ENCODE measurements around the gene YPEL5.
"Not testable (repeated sequence)": the region's sequence is repeated elsewhere in the genome, so short reads cannot be mapped to it uniquely, and the experiment has no call there.

YPEL5 gene

DNA sequence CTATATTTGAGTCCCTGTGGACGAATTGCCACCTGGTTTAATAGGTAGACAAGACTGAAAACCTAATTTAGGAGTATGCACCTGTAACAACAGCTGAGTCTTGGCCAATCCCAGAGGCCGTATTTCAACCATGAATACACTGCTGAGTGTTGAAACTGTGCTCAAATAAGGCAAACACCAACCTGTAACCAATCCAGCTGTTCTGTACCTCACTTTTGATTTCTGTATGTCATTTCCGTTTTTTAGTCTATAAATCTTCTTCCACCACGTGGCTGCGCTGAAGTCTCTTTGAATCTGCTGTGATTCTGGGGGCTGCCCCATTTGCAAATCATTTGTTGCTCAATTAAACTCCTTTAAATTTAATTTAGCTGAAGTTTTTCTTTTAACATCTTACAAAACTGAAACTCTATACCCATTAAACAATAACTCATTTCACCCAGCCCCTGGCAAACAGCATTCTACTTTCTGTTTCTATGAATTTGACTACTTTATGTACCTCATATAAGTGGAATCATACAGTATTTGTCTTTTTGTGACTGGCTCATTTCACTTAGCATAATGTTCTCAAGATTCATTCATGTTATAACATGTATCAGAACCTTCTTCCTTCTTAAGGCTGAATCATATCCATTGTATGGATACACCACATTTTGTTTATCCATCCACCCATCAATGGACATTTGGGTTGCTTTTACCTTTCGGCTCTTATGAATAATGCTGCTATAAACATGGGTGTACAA, 7.5 kb upstream of the YPEL5 start:
- DNase-seq (ENCODE audit: low spot score) = no peak

DNA sequence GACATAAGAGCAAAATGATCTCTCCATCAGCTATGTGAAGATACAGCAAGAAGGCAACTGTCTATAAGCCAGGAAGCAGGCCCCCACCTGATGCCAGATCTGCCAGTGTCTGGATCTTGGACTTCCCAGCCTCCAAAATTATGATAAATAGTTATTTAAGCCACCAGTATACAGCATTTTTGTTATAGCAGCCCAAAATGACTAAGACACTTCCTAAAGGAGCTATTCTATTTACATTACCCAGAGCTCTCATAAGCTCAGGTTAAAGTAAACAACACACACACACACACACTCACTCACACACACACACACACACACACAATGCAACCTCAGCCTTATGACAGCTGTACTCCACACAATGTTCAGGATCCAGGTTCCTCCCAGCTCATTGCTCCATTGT, 5.7 kb upstream of the YPEL5 start:
- no peak for DNase-seq (ENCODE audit: low spot score)

DNA sequence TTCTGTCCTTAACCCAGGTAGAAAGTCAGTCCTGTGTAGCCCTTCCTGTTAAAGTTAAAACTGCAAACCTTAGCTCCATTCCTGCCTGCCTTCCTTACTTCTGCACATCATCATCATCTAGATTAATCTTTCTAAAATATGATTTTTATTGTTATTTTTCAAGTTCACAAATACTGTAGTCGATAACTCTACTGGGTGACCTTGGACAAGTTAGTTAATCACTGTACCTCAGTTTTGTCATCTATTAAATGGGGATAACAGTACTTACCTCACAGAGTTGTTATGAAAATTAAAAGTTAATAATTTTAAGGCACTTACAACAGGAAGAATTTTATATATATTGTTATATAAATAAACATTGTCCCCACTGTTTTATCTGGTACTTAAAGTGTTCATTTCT, 2.5 kb upstream of the YPEL5 start:
- no peak for DNase-seq (ENCODE audit: low spot score)

DNA sequence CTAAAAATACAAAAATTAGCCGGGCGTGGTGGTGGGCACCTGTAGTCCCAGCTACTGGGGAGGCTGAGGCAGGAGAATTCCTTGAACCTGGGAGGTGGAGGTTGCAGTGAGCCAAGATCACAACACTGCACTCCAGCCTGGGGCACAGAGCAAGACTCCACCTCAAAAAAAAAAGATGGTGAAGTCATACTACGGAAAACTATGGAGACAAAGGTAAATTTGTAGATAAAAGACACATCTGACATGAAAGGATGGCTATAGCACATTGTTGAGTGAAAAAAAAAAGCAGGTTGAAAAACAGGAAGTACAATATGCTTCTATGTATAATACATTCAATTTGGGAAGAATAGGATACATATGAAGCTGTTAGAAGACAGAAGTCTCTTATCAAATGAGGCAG, 1.9 kb upstream of the YPEL5 start:
- DNase-seq (ENCODE audit: low spot score) = not testable (repeated sequence)

DNA sequence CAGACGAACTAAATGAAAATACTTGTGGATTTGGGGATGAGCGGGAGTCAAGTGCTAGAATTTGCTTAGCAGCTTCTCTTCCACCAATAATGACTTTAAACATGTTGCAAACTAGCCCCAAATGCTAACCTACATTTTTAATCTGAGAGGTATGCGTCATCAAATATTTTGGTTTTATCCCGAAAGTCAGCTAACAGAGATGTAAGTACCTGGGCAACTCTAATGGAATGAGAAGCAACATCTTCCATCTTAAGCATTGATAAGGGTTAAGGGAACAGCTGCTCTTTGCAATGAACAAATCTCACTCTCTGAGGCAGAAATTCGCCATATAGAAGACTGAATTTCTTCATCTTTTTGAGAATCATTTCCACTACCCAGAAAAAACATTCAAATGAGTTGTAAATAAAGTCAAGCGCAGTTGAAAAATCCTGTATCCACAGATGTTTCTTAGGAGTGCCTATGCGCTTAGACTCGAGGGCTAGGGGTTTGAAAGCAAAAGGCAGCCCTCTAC, 926 bp upstream of the YPEL5 start:
- no peak for DNase-seq (ENCODE audit: low spot score)

DNA sequence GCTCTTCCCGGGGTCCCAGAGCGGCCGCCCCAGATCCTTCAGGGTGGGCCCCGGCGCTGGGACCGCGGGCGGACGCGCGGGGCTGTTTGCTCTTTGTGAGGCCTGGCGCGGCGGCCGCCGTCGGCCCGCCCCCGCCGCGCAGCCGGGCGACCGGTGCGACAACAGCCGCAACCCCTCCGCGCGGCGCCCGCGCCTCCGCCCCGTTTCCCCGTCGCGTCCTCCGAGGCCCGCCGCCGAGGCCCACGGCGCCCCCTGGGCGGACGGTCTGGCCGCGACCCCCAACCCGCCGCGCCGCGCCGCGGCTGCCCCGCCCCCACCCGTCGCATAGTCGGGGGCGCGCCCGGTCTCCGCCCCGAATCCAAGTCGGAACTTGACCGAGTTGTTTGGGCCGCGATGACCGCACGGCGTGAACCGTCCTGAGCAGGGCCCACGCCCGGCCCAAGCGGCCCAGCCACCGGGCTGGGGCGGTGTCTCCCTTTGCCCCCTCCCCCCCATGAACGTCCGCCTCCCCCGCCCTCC, 448 bp downstream of the YPEL5 start:
- no peak for DNase-seq (ENCODE audit: low spot score)

DNA sequence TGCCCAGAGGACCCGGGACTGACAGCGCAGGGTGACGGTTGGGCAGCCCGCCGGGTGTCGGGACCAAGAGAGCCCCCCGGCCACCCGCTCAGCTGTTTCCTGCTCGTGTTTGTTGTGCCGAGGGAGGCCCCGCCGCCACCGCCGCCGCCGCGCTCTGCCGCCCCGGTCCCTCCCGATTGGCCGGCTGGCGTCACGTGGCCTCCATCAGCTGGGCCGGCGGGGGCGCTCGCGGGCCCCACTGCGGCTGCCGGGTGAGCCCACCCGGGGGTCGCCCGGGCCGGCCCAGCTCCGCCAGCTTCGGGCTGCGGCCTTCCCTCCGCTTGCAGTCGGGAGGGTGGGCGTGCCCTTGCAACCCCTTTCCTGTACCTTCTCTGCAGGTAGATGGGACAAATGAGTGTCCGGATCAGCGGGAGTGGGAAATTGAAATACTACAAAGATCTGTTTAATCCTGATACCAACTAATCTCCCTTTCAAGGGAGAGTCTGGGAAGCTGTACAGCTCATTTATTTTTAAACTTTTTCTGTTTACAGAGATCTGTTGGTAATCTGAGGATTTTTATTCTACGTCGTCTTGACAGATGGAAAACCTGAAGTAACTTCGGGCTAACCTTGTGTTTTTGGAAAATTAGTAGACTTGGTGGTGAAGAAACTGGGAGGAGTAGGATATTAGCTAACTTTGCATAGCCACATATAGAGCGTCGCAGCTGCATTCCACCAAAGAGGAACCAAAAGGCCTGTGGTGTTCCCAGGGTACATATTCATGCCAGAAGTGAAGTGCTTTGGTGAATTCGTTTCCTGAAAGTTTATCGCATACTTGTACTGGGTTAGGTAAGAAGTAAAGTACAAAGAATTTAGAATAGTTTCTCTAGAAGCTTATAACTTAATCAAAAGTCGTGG, 1.2 kb downstream of the YPEL5 start:
- DNase-seq (ENCODE audit: low spot score) = peak; percentile 88

DNA sequence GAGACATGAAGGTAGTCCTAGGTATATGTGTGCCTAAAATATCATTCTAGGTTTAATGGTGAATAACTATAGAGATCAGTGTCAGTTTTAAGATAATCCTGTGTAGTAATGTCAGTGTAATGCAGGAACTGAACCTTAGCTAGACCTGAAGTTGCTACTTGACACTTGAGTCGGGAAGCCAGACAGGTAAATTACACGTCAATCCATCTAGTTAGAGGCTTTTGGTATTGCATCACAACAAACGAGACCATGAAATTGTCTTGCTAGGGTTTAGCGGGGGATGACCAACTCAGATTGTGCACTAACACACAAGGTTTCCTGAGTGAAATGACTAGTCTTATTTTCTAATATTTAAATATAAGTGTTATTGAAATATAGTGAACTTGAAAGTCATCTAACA, 2.0 kb downstream of the YPEL5 start:
- DNase-seq (ENCODE audit: low spot score) = no peak

DNA sequence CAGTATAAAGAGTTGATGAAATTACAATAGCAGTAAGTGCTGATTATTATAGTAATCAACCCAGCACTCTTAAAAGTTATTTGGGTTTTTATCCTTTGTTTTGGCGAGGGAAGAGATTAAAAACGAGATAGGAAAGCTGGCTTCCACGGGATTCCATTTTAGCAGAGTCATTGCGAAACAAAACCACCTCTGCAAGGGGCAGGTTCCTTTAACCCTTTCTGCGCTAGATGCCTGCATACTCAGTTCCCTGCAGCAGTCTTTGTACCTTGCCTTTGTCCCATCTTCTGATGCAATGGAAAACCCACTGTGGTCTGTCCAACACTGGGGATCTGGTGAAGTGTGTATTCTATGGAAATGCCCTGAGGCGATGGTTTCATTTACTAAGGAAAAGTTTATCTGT, 2.7 kb downstream of the YPEL5 start:
- no peak for DNase-seq (ENCODE audit: low spot score)

DNA sequence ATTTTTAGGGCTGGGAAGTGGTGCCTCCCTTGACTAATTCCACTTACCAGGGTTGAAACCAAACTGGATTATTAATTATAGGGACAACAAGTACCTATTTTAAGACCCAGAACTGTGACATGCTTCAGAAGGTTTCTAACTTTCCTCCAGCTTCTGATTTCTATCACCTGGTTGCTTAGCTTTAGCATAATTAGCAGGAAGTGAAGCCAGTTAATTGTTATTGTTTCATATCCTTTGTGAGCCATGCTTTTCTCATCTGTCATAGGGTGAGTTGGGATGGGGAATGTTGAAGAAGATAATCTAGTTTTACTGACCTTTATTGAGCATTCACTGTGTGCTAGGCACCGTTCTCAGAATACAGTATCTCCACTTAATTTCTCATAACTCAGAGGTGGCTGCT, 3.2 kb downstream of the YPEL5 start:
- DNase-seq (ENCODE audit: low spot score) = no peak

DNA sequence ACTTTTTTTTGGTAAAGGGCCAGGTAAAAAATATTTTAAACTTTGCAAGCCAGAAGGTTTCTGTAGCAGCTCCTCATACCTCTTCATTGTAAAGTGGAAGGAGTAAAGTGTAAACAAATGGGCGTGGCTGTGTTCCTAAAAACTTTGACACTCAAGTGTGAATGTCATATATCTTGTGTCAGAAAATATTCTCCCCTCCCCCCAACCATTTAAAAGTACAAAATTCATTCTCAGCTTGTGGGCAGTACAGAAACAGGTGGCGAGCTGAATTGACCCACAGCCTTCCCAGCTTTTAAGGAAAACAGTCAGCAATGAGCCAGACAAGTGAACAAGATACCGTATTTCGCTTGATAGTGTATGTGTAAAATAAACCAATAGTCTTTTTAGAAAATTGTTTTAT, 4.0 kb downstream of the YPEL5 start:
- no peak for DNase-seq (ENCODE audit: low spot score)

DNA sequence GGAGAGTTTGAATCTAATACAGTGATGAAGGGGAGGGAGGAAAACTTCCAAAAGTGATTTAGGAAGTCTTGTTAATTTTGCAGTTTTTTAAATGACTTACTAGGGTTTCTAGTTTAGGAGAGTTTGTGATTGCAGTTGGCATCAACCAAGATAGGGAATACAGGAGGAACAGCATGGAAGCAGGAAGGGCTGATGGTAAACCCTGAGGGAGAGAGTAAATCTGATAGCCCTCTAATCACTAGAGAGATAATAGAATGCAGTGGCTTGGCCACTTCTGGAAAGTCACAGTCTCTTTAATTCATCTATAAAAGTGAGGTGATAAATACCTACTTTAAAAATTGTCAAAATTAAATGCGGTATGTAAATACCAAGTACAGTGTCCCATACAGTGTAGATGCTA, 5.6 kb downstream of the YPEL5 start:
- DNase-seq (ENCODE audit: low spot score) = no peak

DNA sequence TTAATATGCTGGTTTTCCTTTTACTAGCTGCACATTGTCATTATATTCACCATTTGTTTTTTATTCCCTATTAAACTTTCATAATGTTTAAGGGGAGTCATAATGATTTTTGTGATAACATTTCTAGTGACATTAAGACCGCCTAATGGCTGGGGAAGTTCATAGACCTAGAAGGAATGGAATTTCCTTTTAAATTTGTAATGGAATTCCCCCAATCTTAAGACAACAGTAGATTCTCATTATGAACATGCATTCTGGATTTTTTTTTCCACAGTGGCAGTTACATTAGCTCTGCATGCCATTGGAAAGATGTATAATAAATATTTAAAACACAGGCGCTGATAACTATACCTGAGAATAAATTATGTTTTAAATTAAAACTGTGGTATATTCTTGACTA, 8.4 kb downstream of the YPEL5 start:
- no peak for DNase-seq (ENCODE audit: low spot score)

DNA sequence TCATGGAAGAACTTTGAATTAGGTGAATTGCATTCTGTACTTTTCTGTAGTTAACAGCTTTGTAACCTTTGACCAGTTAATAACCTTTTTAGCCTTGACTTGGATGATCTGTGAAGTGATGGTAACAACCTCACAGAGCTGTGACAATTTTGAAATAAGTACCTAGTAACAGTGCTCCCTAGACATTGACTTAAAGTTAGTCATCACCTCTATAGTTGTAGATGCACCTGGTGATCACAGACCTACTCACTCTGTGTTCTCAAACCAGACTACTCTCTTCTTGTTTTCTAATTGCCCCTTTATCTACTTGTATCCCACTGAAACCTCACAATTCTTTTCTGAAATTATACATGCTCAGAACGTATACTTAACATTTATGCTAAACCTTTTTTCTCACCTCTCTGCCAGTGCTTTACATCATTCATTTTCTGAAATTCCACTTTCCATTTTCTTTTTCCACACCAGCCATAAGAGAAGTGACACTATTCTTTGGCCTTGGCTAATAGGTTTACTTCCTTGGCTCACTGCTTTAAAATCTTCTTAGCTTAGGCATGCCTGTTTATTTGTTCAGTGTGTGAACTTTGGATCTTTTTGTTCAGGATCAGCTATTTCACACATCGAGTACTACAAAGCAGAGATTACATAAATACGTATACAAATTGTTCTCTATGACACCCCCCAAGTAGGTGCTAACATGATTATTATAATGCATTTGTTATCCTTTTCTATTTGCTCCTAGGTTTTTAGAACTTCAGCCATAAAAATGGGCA, 9.3 kb downstream of the YPEL5 start:
- DNase-seq (ENCODE audit: low spot score) = no peak

DNA sequence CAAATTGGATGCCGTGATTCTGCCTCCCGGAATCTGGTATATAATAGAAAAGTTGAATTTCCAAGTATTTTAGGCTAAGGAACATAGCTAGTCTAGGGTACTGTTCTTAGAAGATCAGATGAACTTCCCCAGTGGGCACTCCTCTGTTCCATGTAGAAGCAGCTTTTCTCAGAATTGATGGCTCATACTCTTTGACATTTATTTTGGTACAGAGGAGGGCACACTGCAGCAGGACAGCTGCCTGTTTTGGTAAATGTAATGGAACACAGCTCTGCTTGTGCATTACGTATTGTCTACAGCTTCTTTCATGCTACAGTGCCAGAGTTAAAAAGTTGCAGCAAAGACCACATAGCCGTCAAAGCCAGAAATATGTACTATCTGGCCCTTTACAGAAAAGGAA, 10.8 kb downstream of the YPEL5 start:
- DNase-seq (ENCODE audit: low spot score) = no peak

DNA sequence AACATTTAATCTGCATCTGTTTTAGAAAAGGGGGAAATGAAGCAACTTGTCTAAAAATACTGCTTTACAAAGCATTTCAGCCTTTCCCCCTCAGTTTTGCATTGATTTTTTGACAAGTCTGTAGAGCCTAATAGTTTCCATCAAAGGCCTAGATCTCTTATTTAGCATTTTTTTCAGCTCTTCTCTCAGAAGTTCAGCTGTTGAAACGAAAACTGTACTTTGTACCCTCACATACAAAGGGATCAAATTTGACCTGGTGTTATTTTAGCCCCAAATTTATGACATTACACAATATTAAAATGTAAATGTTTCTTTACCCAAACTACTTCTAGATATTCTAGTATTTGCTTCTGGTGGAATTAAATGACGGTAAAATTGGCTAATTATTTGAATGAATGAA, 13.0 kb downstream of the YPEL5 start:
- no peak for DNase-seq (ENCODE audit: low spot score)

DNA sequence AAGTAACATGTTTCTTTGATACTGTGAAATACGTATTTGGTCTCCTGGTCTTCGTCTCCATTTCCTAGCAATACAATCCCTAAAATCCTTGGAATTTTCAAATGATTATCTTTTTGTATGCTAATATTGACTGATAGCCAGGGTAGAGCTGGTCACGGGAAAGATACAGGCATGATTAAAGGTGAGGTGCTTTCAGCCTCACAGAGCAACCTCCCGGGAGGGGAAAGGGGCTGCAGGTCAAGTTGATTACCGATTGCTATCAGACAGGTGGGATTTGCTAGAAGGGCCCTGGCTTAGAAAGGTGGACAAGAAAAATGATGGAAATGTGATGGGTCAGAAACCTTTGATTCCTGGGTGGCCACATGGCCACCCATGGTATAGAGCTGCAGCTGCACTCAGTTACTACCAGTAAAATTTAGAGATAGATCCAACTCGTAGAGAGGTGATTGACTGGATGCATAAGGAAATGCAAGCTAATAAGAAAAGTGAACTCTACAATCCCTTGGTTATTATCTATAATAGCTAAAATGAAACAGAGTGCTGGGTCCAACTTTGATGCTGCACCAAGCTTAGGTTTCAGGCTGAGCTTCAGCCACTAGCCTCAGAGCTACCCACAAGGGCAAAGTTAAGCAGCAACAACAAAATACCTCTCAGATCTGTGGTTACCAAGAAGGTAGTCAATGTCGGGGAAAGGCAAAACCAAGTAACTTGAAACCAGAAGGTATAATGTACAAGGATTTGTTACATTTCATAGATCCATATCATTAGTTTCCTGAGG, 15.3 kb downstream of the YPEL5 start:
- DNase-seq (ENCODE audit: low spot score) = no peak

DNA sequence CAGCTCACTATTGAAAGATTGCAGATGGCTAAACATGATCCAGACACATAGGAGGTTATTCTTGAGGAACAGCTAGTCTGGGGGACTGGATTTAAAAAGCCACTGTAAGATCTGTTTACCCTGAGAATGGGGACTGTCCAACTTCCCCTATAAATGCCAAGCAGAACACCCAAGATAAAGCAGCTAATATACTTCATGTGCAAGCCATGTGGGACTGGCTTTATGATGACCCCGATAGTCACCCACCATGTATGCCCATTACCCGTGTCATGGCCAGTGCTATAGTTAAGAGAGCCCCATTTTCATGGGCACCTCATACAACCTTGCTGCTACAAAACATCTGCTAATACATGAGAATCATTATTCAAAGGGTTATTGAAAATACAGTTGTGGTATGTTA, 16.0 kb downstream of the YPEL5 start:
- no peak for DNase-seq (ENCODE audit: low spot score)

DNA sequence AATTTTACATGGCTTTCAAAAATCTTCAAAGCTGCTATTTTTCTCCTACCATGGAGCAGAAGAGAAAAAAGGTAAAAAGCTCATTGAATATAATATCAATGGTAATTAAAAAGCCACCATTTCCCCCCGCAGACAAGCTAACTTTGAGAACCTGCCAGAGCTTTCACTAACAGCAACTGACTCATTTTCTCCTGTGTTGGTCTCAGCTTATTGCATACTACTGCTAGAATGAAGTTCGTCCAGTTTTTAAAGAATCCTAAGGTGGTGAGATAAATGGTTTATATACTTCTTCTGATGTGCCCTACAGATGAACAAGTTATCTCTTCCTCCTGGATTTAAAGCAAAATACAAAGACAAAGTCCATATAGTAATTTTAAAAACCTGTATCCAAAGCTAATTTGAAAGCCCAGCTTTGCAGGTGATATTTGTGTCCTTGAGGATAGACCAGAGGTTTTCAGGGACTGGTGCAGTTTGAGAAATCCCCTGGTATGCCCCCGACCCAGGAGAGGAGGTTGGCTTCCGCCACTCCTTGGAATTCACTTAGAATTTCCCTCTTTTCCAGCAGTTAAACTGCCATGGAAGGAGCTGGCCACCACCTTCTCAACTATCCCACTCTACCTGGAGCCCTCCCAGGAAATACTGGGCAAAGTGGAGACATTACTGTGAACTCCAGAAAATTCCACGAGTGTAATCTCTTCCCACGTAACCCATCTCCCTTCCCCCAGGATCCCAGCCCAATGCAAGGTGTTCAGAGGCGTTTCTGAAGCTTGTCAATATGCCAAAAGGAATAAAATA, 17.5 kb downstream of the YPEL5 start:
- DNase-seq (ENCODE audit: low spot score) = no peak

DNA sequence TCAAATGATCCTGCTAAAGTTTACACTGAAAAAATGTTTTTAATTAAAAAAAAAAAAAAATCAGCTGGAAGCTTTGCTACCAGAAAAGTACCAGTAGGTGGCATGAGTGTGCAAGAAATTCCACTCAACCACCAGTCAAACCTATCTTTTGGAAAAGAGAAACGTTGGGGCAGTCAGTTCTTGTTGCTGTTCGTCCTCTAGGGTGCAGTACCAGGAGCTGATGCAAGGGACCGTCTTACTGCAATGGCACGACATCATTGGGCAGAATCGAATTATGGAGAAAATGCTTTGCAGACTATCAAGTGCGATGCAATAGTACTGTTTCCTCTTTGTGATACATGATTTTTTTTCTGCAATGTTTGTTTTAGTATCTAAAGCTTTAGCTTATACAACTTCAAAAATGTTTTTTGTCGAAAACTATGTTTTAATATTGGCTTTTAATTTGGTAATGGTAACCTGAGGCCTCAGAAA, 18.3 kb downstream of the YPEL5 start:
- peak; percentile 87 for DNase-seq (ENCODE audit: low spot score)

DNA sequence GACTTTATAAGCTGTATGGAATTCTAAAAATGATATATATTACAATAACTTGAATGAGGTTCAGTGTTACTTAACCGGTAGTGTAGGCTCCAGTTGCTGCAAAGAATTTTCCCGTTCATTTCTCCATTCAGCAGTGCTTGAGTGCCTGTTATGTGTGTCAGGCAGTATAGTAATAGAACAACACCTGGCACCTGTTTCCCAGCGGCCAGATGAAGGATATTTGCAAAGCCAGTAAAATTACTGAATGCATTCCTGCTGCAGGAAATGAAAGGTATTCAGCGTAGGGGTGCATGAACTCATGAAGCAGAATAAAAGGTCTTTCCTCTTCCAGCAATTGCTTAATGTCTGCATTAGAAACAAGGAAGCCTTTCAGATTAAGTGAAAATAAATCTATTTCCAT, 18.8 kb downstream of the YPEL5 start:
- no peak for DNase-seq (ENCODE audit: low spot score)

Measured in hepatic stellate cell (primary cell).